Measurements from ENCODE around the gene ZBTB42. TPM values are rescaled to one million over a fixed set of nuclear protein-coding genes. Genes with fewer than 3 reads are reported as not detected.

ZBTB42 gene
- 1 to 10 TPM; 3.3 to 3.8 TPM for total RNA-seq
- long read RNA-seq, donor 1, result 0 reads
- long read RNA-seq, donor 2, partial matches to known transcripts, result 0 of 3 reads
- long read RNA-seq, donor 2, other reads (novel, unspliced or antisense), result 0 of 3 reads

- peak; percentile 85 for DNase-seq (ENCODE audit: low spot score)
- intact Hi-C loops (cut with DNase I), result no loop called here
Measured at GRCh38 chr14:104800771-104801519, at the start of gene ZBTB42. TSS of gene ZBTB42 (plus strand) at chr14:104801101. CDS start at chr14:104801198, 97 bp downstream.

GRCh38 chr14:104751539-104752422 is 49.1 kb upstream of the ZBTB42 start:
- DNase-seq (ENCODE audit: low spot score), result no peak
- intact Hi-C loops (cut with DNase I), result no loop called here

- intact Hi-C loops (cut with DNase I), result no loop called here
- DNase-seq (ENCODE audit: low spot score), result no peak
Measured at GRCh38 chr14:104752423-104752734, 48.5 kb upstream of the ZBTB42 start.

DNA sequence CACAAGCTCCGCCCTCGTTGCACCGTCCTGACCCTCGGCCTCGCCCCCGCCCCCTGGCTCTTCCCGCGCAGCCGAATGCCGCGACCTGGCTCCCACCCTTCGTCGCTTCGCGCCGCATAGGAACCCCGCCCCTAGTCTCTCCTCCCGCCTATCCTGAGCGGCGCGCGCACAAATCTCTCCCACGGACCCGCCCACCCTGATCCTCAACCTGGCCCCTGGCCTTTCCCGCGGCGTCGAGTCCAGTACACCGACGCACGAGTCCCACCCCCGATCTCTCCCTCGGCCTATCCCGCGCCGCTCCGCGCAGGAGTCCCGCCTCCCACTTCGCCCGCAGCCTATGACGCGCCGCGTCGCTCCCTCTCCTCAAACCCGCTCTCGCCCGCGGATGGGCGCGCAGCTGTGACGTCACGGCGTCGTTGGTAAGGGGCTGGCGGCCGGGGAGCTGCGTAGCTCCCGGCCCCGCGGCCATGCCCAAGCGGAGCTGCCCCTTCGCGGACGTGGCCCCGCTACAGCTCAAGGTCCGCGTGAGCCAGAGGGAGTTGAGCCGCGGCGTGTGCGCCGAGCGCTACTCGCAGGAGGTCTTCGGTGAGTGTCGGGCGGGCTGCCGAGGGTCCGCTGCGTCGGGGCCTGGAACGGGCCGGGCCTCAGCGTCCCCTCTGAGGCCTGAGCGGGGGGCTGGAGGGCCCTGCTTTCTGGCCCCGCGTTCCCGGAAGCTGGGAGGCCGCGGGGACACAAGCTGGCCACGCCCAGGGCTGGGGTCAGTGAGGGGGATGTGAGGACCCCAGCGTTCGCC is 48.0 kb upstream of the ZBTB42 start, which contains the start of gene SIVA1:
SIVA1 (plus strand) TSS at position 413 of the 793 bp plus-strand sequence; CDS start at position 468, 55 bp downstream.
- intact Hi-C loops (cut with DNase I), result no loop called here
- DNase-seq (ENCODE audit: low spot score), result peak; percentile 100

GRCh38 chr14:104753528-104754212 is 47.2 kb upstream of the ZBTB42 start:
- no peak for DNase-seq (ENCODE audit: low spot score)
- intact Hi-C loops (cut with DNase I), result no loop called here

DNA sequence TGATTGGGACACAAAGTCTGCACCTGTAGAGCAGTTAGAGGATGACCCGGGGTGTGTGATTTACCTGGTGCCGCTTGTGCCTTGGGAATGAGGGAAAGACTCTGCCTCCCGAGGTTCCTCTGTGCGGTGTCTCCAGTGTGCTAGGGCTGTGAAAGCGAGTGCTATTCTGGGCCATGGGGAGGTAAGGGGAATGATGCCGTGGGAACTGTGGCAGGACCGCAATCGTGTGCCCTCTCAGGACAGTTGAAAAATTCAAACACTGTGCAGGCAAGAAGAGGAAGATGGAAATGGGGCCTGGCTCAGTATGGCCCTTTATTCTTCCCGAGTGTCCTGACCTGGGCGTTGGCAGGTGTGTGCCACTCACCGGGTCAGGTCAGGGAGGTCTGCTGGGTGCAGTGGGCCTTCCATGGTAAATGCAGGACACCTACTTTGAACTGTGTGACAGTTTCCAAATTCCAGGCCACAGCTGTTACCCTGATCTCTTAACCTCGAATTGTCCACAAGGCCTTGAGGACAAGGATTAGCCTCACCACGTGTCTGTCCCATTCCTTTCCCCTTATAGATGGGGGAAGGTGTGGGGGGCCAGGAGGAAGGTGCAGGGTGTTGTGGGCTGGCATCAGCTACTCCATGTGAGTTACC is 46.6 kb upstream of the ZBTB42 start:
- DNase-seq (ENCODE audit: low spot score), result no peak
- intact Hi-C loops (cut with DNase I), result no loop called here

GRCh38 chr14:104755621-104756020 is 45.3 kb upstream of the ZBTB42 start:
- no peak for DNase-seq (ENCODE audit: low spot score)
- intact Hi-C loops (cut with DNase I), result no loop called here

DNA sequence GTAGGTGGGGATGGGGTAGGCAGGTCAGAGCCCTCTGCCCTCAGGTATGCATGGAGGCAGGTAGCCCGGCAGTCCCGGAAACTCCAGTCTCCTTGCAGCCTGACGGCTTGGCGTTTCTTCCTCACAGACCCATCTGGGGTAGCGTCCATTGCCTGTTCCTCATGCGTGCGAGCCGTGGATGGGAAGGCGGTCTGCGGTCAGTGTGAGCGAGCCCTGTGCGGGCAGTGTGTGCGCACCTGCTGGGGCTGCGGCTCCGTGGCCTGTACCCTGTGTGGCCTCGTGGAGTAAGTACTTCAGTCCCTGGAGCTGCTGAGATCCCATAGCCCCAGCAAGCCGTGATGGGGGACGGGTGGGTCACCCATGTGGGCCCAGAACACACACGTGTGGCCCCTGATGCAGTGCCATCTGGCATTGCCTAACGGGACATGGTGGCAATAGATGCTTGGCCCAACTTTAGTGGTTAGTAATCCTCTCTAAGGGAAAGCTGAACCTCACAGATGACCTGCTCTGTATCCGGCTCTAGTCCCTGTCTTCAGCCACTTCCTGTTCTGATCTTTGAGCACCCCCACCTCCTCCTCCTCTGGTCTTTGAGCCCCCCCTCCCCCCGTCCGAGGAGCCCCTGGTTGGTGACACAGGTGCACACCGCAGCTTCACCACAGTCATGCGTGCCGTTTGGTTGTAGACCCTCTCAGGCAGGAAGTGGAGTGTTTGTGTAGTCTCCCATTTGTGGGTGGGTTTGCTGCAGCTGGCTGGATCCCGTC is 44.2 kb upstream of the ZBTB42 start:
- DNase-seq (ENCODE audit: low spot score), result no peak
- intact Hi-C loops (cut with DNase I), result no loop called here

GRCh38 chr14:104757238-104757585 is 43.7 kb upstream of the ZBTB42 start:
- intact Hi-C loops (cut with DNase I), result no loop called here
- DNase-seq (ENCODE audit: low spot score), result no peak

DNA sequence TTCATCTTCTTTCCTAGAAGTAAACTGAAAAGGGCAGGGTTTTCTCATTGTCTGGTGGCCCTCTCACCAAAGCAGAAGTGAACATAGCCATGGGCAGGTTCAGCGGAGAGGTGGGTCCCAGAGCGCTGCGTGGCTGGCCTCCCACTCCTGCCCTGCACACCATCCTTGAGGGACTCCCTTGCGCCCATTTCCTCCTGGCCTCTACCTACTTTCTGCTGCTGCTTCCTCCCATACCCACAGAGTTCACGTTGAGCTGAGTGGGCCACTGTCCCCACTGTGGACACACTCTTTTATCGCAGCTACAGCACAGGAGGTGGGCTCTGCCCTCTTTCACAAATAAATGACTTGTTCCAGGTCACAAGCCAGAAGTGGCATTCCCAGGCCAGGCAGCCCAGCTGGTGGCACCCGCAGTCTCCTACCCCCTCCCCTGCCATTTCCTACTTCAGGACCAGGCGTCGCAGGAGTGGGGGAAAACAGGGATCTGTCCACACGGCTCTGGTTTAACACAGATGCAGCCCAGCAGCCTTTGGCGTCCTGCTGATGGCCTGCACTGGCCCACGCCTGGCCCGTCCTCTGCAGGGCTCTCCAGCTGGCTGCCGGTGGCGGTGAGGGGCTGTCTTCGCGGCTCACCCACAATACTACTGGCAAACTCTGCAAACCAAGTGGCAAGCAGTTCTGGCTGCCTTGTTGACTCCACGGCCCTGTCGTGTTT is 43.1 kb upstream of the ZBTB42 start:
- DNase-seq (ENCODE audit: low spot score), result no peak
- intact Hi-C loops (cut with DNase I), result no loop called here

DNA sequence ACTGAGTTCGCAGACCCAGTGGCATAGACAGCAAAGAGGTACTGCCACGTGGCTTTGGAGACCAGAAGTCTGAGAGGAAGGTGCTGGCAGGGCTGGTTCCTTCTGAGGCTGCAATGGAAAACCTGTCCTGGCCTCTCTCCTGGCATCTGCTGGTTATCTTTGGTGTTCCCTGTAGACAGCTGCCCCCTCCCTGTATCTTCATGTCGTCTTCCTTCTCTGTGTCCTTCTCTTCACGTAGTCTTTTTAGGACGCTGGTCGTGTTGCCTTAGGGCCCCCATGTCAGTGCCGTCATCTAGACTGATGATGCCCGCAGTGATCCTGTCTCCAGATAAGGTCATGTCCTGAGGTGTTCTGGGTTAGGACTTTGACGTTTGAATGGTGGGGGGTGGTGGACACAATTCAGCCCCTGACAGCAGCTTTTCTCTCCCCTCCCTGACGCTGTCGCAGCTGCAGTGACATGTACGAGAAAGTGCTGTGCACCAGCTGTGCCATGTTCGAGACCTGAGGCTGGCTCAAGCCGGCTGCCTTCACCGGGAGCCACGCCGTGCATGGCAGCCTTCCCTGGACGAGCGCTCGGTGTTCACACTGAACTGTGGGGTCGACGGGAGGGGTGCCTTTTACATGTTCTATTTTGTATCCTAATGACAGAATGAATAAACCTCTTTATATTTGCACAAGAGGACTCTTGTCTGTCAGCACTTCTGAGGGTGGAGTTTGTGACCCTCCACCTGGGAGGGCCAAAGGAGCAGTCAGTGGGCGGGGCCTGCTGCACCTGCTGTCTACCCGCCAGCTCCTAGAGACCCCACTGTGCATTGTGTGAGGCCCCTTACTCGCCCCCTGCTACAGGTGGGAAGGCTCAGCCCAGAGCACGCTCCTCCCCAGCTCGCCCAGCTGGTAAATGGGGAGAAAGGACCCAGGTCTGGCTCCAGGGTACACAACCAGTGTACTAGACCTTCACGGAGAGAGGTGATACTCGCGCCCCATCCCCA is 41.6 kb upstream of the ZBTB42 start:
- DNase-seq (ENCODE audit: low spot score), result no peak
- intact Hi-C loops (cut with DNase I), result no loop called here

DNA sequence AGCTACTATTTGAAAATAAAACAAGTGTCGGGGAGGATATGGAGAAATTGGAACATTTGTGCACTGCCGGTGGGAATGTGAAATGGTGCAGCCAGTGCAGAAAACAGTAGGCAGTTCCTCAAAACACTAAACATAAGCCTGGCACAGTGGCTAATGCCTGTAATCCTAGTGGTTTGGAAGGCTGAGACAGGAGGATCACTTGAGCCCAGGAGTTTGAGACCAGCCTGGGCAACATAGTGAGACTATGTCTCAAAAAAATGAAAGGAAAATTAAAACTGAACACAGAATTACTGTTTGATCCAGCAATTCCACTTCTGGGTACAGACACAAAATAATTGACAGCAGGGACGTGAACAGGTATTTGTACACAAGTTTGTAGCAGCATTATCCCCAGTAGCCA is 35.4 kb upstream of the ZBTB42 start:
- intact Hi-C loops (cut with DNase I), result no loop called here

GRCh38 chr14:104766256-104766862 is 34.5 kb upstream of the ZBTB42 start:
- no peak for DNase-seq (ENCODE audit: low spot score)
- intact Hi-C loops (cut with DNase I), result no loop called here

More for the DNA sequence above, 35.4 kb upstream of the ZBTB42 start:
- DNase-seq (ENCODE audit: low spot score), result no peak

- intact Hi-C loops (cut with DNase I), result no loop called here
- DNase-seq (ENCODE audit: low spot score), result no peak
Measured at GRCh38 chr14:104766863-104767633, 33.9 kb upstream of the ZBTB42 start.

DNA sequence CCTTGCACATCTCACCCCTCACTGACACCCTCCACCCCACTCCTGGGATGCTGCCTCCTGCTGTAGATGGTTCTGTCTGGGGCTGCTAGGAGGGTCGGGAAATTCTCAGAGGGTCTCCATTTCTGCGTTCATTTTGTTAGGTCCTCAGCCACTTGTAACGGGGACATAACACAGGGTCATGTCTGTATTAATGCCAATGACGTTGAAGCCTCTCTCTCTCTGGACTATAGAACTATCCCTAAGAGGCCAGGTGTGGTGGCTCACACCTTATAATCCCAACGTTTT is 33.3 kb upstream of the ZBTB42 start:
- intact Hi-C loops (cut with DNase I), result no loop called here

More for the DNA sequence above, 33.3 kb upstream of the ZBTB42 start:
- no peak for DNase-seq (ENCODE audit: low spot score)
